Neural cell (in vitro differentiated cells): Measurements from ENCODE around the gene COL6A3.

ENCODE experiments used
- CTCF ChIP-seq: fragments of 450-650 bp; IDR thresholded peaks from 2 replicates; pipeline ENCODE4 v1.5.1; 2014; ENCODE audit warnings: antibody characterized with exemption, mild to moderate bottlenecking, moderate library complexity; ENCODE audit not compliant: poor library complexity, severe bottlenecking
- EP300 ChIP-seq: fragments of 450-650 bp; conservative IDR thresholded peaks from 2 replicates; pipeline ENCODE4 v1.6.1; 2014; ENCODE audit warnings: antibody characterized with exemption, mild to moderate bottlenecking, moderate library complexity; ENCODE audit not compliant: poor library complexity, severe bottlenecking
- EZH2 ChIP-seq: fragments of 200-600, 300-800 bp; shearing (Covaris generic), sonication (generic); IDR thresholded peaks from 2 replicates; pipeline ENCODE4 v1.6.1; 2014; ENCODE audit warnings: antibody characterized with exemption, low read length, borderline replicate concordance, mild to moderate bottlenecking; ENCODE audit not compliant: insufficient read depth, poor library complexity, severe bottlenecking
- MXI1 ChIP-seq: fragments of 450-650 bp; conservative IDR thresholded peaks from 2 replicates; pipeline ENCODE4 v1.6.1; 2014; ENCODE audit warnings: antibody characterized with exemption, mild to moderate bottlenecking; ENCODE audit not compliant: poor library complexity, severe bottlenecking
- POLR2AphosphoS5 ChIP-seq: IDR thresholded peaks from 2 replicates; pipeline ENCODE4 v1.6.1; 2012
- SMC3 ChIP-seq: fragments of 450-650 bp; conservative IDR thresholded peaks from 2 replicates; pipeline ENCODE4 v1.6.1; 2014; ENCODE audit warnings: antibody characterized with exemption, mild to moderate bottlenecking, moderate library complexity; ENCODE audit not compliant: poor library complexity
- TAF1 ChIP-seq: IDR thresholded peaks from 2 replicates; pipeline ENCODE4 v1.6.1; 2012; ENCODE audit warnings: low read depth
- TF ChIP-seq, protein P1 (sequence below): IDR thresholded peaks from 2 replicates; pipeline ENCODE4 v1.6.1; 2012; ENCODE audit warnings: borderline replicate concordance

- TF ChIP-seq MXI1 (no peak), SMC3 (no peak), CTCF (no peak), EZH2 (no peak), EP300 (no peak), POLR2AphosphoS5 (no peak), TAF1 (no peak)
- TF ChIP-seq, protein P1, sequence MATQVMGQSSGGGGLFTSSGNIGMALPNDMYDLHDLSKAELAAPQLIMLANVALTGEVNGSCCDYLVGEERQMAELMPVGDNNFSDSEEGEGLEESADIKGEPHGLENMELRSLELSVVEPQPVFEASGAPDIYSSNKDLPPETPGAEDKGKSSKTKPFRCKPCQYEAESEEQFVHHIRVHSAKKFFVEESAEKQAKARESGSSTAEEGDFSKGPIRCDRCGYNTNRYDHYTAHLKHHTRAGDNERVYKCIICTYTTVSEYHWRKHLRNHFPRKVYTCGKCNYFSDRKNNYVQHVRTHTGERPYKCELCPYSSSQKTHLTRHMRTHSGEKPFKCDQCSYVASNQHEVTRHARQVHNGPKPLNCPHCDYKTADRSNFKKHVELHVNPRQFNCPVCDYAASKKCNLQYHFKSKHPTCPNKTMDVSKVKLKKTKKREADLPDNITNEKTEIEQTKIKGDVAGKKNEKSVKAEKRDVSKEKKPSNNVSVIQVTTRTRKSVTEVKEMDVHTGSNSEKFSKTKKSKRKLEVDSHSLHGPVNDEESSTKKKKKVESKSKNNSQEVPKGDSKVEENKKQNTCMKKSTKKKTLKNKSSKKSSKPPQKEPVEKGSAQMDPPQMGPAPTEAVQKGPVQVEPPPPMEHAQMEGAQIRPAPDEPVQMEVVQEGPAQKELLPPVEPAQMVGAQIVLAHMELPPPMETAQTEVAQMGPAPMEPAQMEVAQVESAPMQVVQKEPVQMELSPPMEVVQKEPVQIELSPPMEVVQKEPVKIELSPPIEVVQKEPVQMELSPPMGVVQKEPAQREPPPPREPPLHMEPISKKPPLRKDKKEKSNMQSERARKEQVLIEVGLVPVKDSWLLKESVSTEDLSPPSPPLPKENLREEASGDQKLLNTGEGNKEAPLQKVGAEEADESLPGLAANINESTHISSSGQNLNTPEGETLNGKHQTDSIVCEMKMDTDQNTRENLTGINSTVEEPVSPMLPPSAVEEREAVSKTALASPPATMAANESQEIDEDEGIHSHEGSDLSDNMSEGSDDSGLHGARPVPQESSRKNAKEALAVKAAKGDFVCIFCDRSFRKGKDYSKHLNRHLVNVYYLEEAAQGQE: no peak
Measured at GRCh38 chr2:237434866-237435311, 20.9 kb upstream of the COL6A3 start.
